ENCODE data around the gene PDE5A.

- no peak for TF ChIP-seq CTCF (IDR thresholded peaks at IDR 0.05)
- TF ChIP-seq POLR2A (IDR thresholded peaks at IDR 0.05): no peak
Observed at GRCh38 chr4:119550857-119551532, 77.6 kb downstream of the PDE5A start.

Measured in testis (tissue), 2 donors.